GM12872 (cell line): ENCODE data around the gene APOL2.

Experiments
- TF ChIP-seq, protein P1 (sequence below): IDR thresholded peaks from 3 replicates; pipeline ENCODE4 v1.5.1; 2011; ENCODE audit warnings: low read depth, mild to moderate bottlenecking, low read length, moderate library complexity; ENCODE audit not compliant: insufficient read depth

Gene APOL2

GRCh38 chr22:36284171-36284571, 44.8 kb upstream of the APOL2 start:
- TF ChIP-seq, protein P1, sequence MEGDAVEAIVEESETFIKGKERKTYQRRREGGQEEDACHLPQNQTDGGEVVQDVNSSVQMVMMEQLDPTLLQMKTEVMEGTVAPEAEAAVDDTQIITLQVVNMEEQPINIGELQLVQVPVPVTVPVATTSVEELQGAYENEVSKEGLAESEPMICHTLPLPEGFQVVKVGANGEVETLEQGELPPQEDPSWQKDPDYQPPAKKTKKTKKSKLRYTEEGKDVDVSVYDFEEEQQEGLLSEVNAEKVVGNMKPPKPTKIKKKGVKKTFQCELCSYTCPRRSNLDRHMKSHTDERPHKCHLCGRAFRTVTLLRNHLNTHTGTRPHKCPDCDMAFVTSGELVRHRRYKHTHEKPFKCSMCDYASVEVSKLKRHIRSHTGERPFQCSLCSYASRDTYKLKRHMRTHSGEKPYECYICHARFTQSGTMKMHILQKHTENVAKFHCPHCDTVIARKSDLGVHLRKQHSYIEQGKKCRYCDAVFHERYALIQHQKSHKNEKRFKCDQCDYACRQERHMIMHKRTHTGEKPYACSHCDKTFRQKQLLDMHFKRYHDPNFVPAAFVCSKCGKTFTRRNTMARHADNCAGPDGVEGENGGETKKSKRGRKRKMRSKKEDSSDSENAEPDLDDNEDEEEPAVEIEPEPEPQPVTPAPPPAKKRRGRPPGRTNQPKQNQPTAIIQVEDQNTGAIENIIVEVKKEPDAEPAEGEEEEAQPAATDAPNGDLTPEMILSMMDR, result no peak

DNA sequence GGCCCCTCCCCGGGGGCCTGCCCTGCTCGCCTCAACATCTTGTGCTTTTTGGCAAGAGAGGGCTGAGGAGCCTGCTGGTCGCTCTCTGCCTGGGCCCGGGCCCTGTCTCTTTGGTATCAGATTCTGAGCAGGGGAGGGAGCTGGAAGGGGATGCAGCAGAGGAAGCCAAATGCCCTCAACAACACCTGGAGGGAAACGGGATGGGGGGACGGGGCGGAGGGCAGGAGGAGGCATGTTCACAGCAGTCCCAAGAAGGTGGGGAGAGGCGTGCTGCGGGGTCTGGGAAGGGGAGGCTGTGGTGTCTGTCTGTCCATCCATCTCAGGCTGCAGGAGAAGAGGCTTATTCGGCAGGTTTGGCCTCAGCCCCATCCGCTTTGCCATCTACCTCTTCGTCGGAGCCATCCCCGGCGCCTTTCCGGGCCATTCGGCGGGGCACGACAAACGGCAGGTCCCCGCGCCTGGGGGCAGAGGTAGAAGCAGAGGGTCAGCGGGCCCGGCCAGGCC, 43.1 kb upstream of the APOL2 start:
- TF ChIP-seq, protein P1, result no peak

DNA sequence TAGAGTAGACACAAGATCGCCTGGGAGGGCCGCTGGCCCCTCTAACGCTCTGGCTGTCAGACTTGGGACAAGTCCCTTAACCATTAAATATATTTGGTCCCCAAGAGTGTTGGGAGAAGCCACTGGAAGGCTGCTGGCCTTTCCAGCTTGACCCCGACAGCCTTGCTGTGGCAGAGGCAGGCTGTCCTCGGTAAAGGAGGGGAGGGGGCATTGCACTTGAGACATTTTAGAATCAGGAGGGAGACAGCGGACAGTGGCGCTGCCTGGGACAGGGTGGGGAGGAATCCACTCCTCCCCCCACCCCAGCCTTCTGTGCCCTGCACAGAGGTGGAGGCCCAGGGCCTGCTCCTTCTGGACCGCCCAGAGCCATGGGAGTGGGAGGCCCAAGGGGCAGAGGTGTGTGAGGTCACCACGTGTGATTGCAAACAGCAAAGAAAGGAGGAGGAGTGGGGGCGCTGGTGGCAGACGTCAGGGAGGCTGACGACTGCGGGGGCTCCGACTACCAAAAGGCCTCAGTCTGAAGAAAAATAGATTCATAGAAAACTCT, 42.5 kb upstream of the APOL2 start:
- TF ChIP-seq, protein P1, result no peak

- TF ChIP-seq, protein P1, result no peak
Measured at GRCh38 chr22:36280379-36280778, 41.1 kb upstream of the APOL2 start.

GRCh38 chr22:36279219-36279666, 39.9 kb upstream of the APOL2 start:
- TF ChIP-seq, protein P1, result no peak

- TF ChIP-seq, protein P1, result peak; percentile 94
Measured at GRCh38 chr22:36277482-36278291, 38.4 kb upstream of the APOL2 start.

- TF ChIP-seq, protein P1, result no peak
Measured at GRCh38 chr22:36274531-36274930, 35.2 kb upstream of the APOL2 start.
